ES-I3 (cell line): ENCODE results near the gene SPSB1.
"Not testable (repeated sequence)": the region's sequence is repeated elsewhere in the genome, so short reads cannot be mapped to it uniquely, and the experiment has no call there.

ENCODE experiments used
- H3K36me3 ChIP-seq: 2 replicates; pipeline ENCODE4 v1.6.1; 2013; ENCODE audit warnings: mild to moderate bottlenecking, low read length, control low read depth, moderate library complexity; ENCODE audit not compliant: insufficient read depth
- H3K4me1 ChIP-seq: 2 replicates; pipeline ENCODE4 v1.6.1; 2013; ENCODE audit warnings: mild to moderate bottlenecking, control low read depth, low read length; ENCODE audit not compliant: insufficient read depth
- H3K9ac ChIP-seq: 2 replicates; pipeline ENCODE4 v1.6.1; 2013; ENCODE audit warnings: low read depth, mild to moderate bottlenecking, low read length, moderate library complexity
- H3K9me3 ChIP-seq: 2 replicates; pipeline ENCODE4 v1.6.1; 2013; ENCODE audit warnings: mild to moderate bottlenecking, low read length, moderate library complexity; ENCODE audit not compliant: control insufficient read depth, insufficient read depth

The SPSB1 gene

GRCh38 chr1:9294910-9295636 lies 2.4 kb downstream of the SPSB1 start:
- no peaks in the 10 kb centered on the region for H3K9me3 ChIP-seq
- H3K36me3 ChIP-seq, result no peaks in the 10 kb centered on the region
- peaks cover 8% of the 10 kb centered on the region; the same call in 1 of the 2 replicates for H3K4me1 ChIP-seq
- H3K9ac ChIP-seq, result no peak overlapping the region

- Histone ChIP-seq H3K4me1 (peaks cover 8% of the 10 kb centered on the region; the same call in 1 of the 2 replicates), H3K9me3 (no peaks in the 10 kb centered on the region), H3K9ac (no peak overlapping the region), H3K36me3 (no peaks in the 10 kb centered on the region)
These were observed 3.2 kb downstream of the SPSB1 start for GRCh38 chr1:9295884-9296283.

GRCh38 chr1:9296850-9297249 lies 4.2 kb downstream of the SPSB1 start:
- H3K36me3 ChIP-seq, result no peaks in the 10 kb centered on the region
- no peak overlapping the region for H3K9ac ChIP-seq
- peaks cover 8% of the 10 kb centered on the region; the same call in 1 of the 2 replicates for H3K4me1 ChIP-seq
- H3K9me3 ChIP-seq, result no peaks in the 10 kb centered on the region

DNA sequence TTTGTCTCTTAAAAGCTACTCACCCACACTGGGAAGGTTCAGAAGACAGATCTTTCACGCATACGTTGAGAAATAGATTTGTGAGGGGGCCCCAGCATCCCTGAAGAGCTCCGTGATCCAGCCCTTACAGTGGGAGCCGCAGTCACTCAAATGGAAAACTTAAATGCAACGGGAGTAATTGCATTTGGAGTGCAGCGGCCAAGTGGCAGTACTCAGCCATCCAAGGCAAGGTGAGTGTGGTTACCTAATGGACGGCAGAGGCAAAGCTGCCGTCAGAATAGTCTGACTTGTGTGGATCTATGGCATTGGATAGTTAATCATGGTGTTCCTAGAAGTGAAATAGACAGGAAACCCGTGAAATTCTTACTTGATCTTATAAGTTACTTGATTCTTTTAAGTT lies 5.1 kb downstream of the SPSB1 start:
- no peak overlapping the region for H3K9ac ChIP-seq
- no peaks in the 10 kb centered on the region for H3K36me3 ChIP-seq
- H3K4me1 ChIP-seq, result peaks cover 11% of the 10 kb centered on the region; the same call in 1 of the 2 replicates
- no peaks in the 10 kb centered on the region for H3K9me3 ChIP-seq

DNA sequence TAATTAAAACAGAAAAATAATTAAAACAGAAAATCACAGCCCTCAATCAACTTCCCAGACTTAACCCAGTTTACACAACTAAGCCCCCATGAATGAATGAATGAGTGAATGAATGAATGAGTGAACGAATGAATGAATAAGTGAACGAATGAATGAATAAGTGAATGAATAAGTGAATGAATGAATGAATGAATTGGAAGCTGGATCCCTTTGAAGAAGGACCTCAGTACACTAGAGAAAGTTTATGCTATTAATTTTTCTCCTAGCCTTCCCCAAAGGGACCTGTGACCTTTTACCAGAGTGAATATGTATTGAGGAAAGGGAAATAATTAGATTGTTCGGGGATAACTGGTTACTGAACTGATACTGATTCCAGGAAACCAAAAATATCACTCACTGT lies 5.6 kb downstream of the SPSB1 start:
- H3K36me3 ChIP-seq, result no peaks in the 10 kb centered on the region
- no peaks in the 10 kb centered on the region for H3K9me3 ChIP-seq
- no peak overlapping the region for H3K9ac ChIP-seq
- peaks cover 14% of the 10 kb centered on the region; the same call in 1 of the 2 replicates for H3K4me1 ChIP-seq

GRCh38 chr1:9299571-9300541 lies 7.2 kb downstream of the SPSB1 start:
- peaks cover 14% of the 10 kb centered on the region; the same call in 1 of the 2 replicates for H3K4me1 ChIP-seq
- not testable (repeated sequence) for H3K36me3 ChIP-seq, H3K9ac ChIP-seq, H3K9me3 ChIP-seq

- Histone ChIP-seq H3K36me3 (no peaks in the 10 kb centered on the region), H3K4me1 (peaks cover 10% of the 10 kb centered on the region; the same call in 1 of the 2 replicates), H3K9me3 (no peaks in the 10 kb centered on the region), H3K9ac (no peak overlapping the region)
These were observed 7.9 kb downstream of the SPSB1 start for GRCh38 chr1:9300573-9300972.

GRCh38 chr1:9302745-9303524 lies 10.2 kb downstream of the SPSB1 start:
- H3K4me1 ChIP-seq, result peaks cover 6% of the 10 kb centered on the region; the same call in 1 of the 2 replicates
- no peak overlapping the region for H3K9ac ChIP-seq
- no peaks in the 10 kb centered on the region for H3K36me3 ChIP-seq
- no peaks in the 10 kb centered on the region for H3K9me3 ChIP-seq

GRCh38 chr1:9303916-9304315 lies 11.2 kb downstream of the SPSB1 start:
- Histone ChIP-seq H3K9me3 (no peaks in the 10 kb centered on the region), H3K36me3 (no peaks in the 10 kb centered on the region), H3K9ac (no peak overlapping the region), H3K4me1 (peaks cover 6% of the 10 kb centered on the region; the same call in 1 of the 2 replicates)

GRCh38 chr1:9305216-9305615 lies 12.5 kb downstream of the SPSB1 start:
- no peaks in the 10 kb centered on the region for H3K9me3 ChIP-seq
- peaks cover 6% of the 10 kb centered on the region; the same call in 1 of the 2 replicates for H3K4me1 ChIP-seq
- no peaks in the 10 kb centered on the region for H3K36me3 ChIP-seq
- H3K9ac ChIP-seq, result no peak overlapping the region

- Histone ChIP-seq H3K9me3 (no peaks in the 10 kb centered on the region), H3K9ac (no peak overlapping the region), H3K36me3 (no peaks in the 10 kb centered on the region), H3K4me1 (peaks cover 6% of the 10 kb centered on the region; the same call in 1 of the 2 replicates)
These were observed 13.3 kb downstream of the SPSB1 start for GRCh38 chr1:9306006-9306405.

- no peak overlapping the region for H3K9ac ChIP-seq
- no peaks in the 10 kb centered on the region for H3K36me3 ChIP-seq
- H3K9me3 ChIP-seq, result no peaks in the 10 kb centered on the region
- peaks cover 6% of the 10 kb centered on the region; the same call in 1 of the 2 replicates for H3K4me1 ChIP-seq
These were observed 14.6 kb downstream of the SPSB1 start for GRCh38 chr1:9307303-9307702.

DNA sequence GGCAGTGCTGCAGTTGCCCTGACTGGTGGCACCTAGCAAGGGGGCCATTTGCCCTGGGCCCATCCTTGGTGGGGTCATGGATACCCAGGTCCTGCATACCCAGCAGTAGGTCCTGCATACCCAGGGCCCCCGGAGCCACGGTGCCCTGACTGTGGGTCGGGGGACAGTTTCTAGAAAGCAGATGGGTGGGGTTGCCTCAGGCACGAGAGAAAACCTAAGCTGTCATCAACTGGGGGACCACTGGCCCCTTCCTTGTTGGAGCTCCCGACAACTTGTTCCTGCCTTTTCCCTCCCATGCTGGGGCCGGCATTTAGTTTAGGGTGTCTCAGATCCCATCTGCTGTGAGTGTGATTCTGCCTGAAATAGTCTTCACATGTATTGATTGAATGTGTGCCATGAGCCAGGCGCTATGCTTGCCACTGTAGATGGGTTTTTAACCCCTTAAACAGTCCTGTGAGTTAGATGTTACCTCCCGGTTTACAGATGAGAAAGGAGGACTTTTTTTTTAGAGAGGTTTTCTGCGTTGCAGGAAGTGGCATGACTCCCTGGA lies 15.6 kb downstream of the SPSB1 start:
- no peak overlapping the region for H3K9ac ChIP-seq
- no peaks in the 10 kb centered on the region for H3K36me3 ChIP-seq
- no peaks in the 10 kb centered on the region for H3K4me1 ChIP-seq
- no peaks in the 10 kb centered on the region for H3K9me3 ChIP-seq

DNA sequence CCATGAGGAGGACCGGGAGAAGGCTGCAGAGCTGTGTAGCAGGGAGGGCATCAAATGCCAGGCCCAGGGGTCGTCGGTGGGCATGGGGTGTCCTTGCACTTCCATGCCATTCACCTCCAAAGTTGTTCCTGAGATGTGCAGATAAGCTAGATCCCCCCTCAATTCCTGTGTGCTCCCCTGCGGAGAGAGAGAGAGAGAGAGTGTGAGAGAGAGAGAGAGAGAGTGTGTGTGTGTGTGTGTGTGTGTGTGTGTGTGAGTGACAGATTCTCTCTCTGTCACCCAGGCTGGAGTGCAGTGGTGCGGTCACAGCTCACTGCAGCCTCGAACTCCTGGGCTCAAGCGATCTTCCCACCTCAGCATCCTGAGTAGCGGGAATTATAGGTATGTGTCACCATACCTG lies 16.4 kb downstream of the SPSB1 start:
- Histone ChIP-seq H3K4me1 (no peaks in the 10 kb centered on the region), H3K36me3 (no peaks in the 10 kb centered on the region), H3K9ac (no peak overlapping the region), H3K9me3 (no peaks in the 10 kb centered on the region)
